Measurements from ENCODE around the gene C1QTNF12.
"Not testable (repeated sequence)": the region's sequence is repeated elsewhere in the genome, so short reads cannot be mapped to it uniquely, and the experiment has no call there.

Gene C1QTNF12

DNA sequence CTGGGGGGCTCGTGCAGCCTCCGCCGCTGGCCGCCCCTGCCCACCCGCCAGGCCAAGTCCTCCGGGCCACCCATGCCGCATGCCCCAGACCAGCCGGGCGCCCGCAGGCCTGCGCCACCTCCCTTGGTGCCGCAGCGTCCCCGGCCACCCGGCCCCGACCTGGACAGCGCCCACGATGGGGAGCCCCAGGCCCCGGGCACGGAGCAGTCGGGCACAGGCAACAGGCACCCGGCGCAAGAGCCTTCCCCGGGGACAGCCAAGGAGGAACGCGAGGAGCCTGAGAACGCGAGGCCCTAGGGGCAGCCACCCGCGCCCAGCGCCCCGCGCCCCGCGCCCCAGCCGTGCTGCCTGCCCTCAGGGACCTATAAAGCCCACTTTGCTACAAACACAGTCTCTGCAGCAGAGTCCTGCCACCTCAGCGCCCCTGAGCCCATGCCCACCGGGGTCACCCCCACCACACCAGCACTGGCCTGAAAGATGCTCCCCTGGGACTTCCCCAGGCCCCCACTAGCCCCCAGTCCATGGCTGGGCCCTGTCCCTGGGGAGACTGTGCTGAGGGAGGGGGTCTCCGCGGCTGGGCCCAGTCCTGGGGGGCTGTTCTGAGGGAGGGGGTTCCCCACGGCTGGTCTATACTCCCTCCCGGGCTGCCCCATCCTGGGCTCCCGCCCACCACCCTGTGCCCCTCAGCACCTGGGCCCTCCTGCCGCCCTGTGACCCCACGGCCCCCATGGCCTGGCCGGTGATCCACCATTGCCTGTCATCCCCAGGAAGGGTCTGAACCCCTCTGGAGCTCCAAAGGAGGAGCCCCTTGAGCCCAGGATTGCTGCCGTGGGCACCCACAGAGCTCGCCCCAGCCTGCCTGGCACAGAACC, 48.7 kb downstream of the C1QTNF12 start:
- FAIRE-seq: no peak
- peak; percentile 3 for DNase-seq (ENCODE audit: insufficient read length, low spot score)
- TF ChIP-seq, protein P1, sequence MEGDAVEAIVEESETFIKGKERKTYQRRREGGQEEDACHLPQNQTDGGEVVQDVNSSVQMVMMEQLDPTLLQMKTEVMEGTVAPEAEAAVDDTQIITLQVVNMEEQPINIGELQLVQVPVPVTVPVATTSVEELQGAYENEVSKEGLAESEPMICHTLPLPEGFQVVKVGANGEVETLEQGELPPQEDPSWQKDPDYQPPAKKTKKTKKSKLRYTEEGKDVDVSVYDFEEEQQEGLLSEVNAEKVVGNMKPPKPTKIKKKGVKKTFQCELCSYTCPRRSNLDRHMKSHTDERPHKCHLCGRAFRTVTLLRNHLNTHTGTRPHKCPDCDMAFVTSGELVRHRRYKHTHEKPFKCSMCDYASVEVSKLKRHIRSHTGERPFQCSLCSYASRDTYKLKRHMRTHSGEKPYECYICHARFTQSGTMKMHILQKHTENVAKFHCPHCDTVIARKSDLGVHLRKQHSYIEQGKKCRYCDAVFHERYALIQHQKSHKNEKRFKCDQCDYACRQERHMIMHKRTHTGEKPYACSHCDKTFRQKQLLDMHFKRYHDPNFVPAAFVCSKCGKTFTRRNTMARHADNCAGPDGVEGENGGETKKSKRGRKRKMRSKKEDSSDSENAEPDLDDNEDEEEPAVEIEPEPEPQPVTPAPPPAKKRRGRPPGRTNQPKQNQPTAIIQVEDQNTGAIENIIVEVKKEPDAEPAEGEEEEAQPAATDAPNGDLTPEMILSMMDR (IDR thresholded peaks at IDR 0.05; ENCODE audit: insufficient read depth, missing control alignments): no peak

DNA sequence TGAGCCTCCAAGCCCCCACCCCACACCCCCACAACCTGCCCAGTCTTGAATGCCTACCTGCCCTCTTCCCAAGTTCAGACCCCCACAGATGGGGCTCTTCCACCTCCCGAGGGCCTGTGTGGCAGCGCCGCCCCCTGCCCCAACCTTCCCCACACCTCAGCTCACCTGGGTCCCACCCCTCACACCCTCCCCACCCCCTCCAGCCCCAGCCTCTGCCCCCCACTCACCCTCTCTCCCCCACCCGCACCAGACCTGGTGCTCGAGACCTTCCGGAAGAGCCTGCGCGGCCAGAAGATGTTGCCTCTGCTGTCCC, 49.4 kb downstream of the C1QTNF12 start:
- no peak for DNase-seq (ENCODE audit: insufficient read length, low spot score)
- FAIRE-seq: no peak
- TF ChIP-seq, protein P1 (IDR thresholded peaks at IDR 0.05; ENCODE audit: insufficient read depth, missing control alignments): no peak

DNA sequence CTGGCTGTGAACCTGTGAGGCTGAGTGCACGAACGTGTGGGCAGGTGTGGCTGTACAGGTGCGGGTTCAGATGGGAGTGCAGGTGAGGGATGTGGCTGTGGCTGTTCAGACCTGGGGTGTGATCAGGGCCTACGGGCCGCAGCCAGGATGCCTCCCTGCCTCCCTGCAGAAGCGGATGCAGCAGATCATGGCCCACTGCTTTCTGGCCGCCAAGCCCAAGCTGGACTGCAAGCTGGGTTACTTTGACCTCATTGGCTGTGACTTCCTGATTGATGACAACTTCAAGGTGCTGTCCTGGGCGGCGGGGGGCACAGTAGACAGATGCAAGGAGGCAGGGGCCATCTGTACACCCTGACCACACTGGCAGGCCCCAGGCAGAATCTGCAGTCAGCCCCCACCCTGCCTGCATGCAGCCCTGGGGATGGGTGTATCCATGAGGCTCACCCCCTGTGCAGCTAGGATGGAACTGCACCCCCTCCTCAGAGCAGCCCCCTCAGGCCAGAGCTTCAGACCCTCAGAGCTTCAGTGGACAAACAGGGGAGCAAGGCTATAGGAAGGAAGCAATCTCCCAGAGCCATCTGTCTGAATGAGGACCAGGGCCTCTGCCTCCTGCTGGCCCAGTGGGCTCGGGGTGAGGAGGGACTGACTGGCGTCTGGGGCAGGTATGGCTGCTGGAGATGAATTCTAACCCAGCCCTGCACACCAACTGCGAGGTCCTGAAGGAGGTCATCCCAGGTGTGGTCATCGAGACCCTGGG, 49.9 kb downstream of the C1QTNF12 start:
- TF ChIP-seq, protein P1 (IDR thresholded peaks at IDR 0.05; ENCODE audit: insufficient read depth, missing control alignments): no peak
- DNase-seq (ENCODE audit: insufficient read length, low spot score) (peak; percentile 5), FAIRE-seq (no peak)

DNA sequence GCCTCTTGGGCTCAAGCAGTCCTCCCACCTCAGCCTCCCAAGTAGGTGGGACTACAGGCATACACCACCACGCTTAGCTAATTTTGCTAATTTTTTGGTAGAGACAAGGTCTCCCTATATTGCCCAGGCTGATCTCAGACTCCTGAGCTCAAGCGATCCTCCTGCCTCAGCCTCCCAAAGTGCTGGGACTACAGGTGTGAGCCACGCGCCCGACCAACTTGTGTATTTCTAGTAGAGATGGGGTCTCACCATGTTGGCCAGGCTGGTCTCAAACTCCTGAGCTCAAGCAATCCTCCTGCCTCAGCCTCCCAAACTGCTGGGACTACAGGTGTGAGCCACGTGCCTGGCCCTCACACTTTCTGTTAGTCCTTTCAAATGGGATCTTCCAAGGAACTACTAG, 50.8 kb downstream of the C1QTNF12 start:
- FAIRE-seq; DNase-seq (ENCODE audit: insufficient read length, low spot score): not testable (repeated sequence)

DNA sequence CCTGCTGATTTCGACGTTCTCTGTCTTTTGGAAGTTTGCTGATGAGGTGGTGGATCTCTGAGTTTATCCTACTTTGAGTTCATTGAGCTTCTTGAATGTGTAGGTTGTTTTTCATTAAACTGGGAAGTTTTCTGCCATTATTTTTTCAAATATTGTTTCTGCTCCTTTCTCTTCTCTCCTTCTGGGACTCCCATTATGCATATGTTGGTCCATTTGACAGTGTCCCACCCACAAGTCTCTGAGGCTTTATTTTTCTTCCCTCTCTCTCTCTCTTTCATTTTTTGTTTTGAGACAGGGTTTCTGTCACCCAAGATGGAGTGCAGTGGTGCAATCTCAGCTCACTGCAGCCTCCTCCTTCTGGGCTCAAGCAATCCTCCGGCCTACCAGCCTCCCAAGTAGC, 51.8 kb downstream of the C1QTNF12 start:
- no peak for FAIRE-seq
- TF ChIP-seq, protein P1 (IDR thresholded peaks at IDR 0.05; ENCODE audit: insufficient read depth, missing control alignments): no peak
- DNase-seq (ENCODE audit: insufficient read length, low spot score): no peak
